HepG2 (cell line): Measurements from ENCODE around the gene ZSCAN26. TPM values are rescaled to one million over a fixed set of nuclear protein-coding genes. Genes with fewer than 3 reads are reported as not detected.

Experiments used
- CBX1 ChIP-seq: IDR thresholded peaks from one replicate; pipeline ENCODE4 v1.6.1; 2016; ENCODE audit warnings: antibody characterized with exemption, low read depth
- FLYWCH1 ChIP-seq: sonication (generic); formaldehyde crosslinking; IDR thresholded peaks from 2 replicates; pipeline ENCODE4 v1.8.1; 2023; ENCODE audit warnings: mild to moderate bottlenecking, missing genetic modification reagents
- FOXA1 ChIP-seq, 2 experiments: fragments of 450-650 bp in 1 of 2; sonication (generic) in 1 of 2; formaldehyde crosslinking in 1 of 2; IDR thresholded peaks; 2 replicates each; pipeline versions ENCODE4 v1.4.0 to v1.6.1; 2016 to 2020; ENCODE audit warnings: missing genetic modification reagents in 1 of 2
- HOXD1 ChIP-seq: sonication (generic); formaldehyde crosslinking; IDR thresholded peaks from 2 replicates; pipeline ENCODE4 v1.5.0; 2020; ENCODE audit warnings: missing genetic modification reagents
- ISX ChIP-seq: sonication (generic); formaldehyde crosslinking; conservative IDR thresholded peaks from 2 replicates; pipeline ENCODE4 v1.5.0; 2020; ENCODE audit warnings: missing genetic modification reagents
- NCOA1 ChIP-seq: sonication (generic); formaldehyde crosslinking; IDR thresholded peaks from 2 replicates; pipeline ENCODE4 v1.9.0; 2021; ENCODE audit warnings: missing genetic modification reagents
- NR2C2 ChIP-seq: sonication (generic); formaldehyde crosslinking; IDR thresholded peaks from 2 replicates; pipeline ENCODE4 v1.4.0; 2020; ENCODE audit warnings: missing genetic modification reagents, mild to moderate bottlenecking, moderate library complexity, borderline replicate concordance
- SAFB2 ChIP-seq: sonication (generic); formaldehyde crosslinking; IDR thresholded peaks from 2 replicates; pipeline ENCODE4 v1.5.1; 2020; ENCODE audit warnings: missing genetic modification reagents, low read depth, mild to moderate bottlenecking, borderline replicate concordance
- ZNF382 ChIP-seq: sonication (generic); formaldehyde crosslinking; IDR thresholded peaks from 2 replicates; pipeline ENCODE4 v1.5.0; 2020; ENCODE audit warnings: missing genetic modification reagents, mild to moderate bottlenecking, borderline replicate concordance
- ZNF598 ChIP-seq: sonication (generic); formaldehyde crosslinking; IDR thresholded peaks from 2 replicates; pipeline ENCODE4 v1.5.1; 2020; ENCODE audit warnings: mild to moderate bottlenecking, missing genetic modification reagents, borderline replicate concordance
- polyA plus RNA-seq, 8 experiments: library from polyadenylated mRNA; depleted of rRNA in 3 of 8; stranded (reverse) in 7 of 8; unstranded in 1 of 8; fragments of >200 nt; fragmentation: Illumina TruSeq in 4 of 8; extraction: Trizol in 4 of 8; gene quantifications; 2 replicates each; pipeline versions ENCODE4 v1.2.1 to v1.2.3, GENCODE V29; 2011 to 2016; ENCODE audit warnings: low read depth in 4 of 8, missing spikeins in 1 of 8, mixed read lengths in 1 of 8; ENCODE audit not compliant: insufficient read depth in 1 of 8
- total RNA-seq, 5 experiments: library from RNA; depleted of rRNA; stranded (reverse); fragments of >200 nt; fragmentation: Illumina TruSeq; extraction: Trizol; gene quantifications; 2 replicates each; pipeline ENCODE4 v1.2.3, GENCODE V29; 2016; ENCODE audit warnings: low read depth in 1 of 5
- TF ChIP-seq, protein P1 (sequence below): sonication (generic); formaldehyde crosslinking; IDR thresholded peaks from 2 replicates; pipeline ENCODE4 v1.5.0; 2020; ENCODE audit warnings: missing genetic modification reagents
- TF ChIP-seq, protein P2 (sequence below): sonication (generic); formaldehyde crosslinking; IDR thresholded peaks from 2 replicates; pipeline ENCODE4 v1.8.0; 2022; ENCODE audit warnings: mild to moderate bottlenecking, missing genetic modification reagents, borderline replicate concordance
- TF ChIP-seq, protein P3 (sequence below): sonication (generic); formaldehyde crosslinking; IDR thresholded peaks from 2 replicates; pipeline ENCODE4 v1.5.0; 2020; ENCODE audit warnings: missing genetic modification reagents
- TF ChIP-seq, protein P4 (sequence below): IDR thresholded peaks from 2 replicates; pipeline ENCODE4 v1.6.1; 2012; ENCODE audit warnings: low read depth, low read length, improper control_type of control experiment
- TF ChIP-seq, protein P5 (sequence below), 2 experiments: sonication (generic) in 1 of 2; formaldehyde crosslinking in 1 of 2; IDR thresholded peaks; 2 replicates each; pipeline versions ENCODE4 v1.6.1 to v1.9.0; 2014 to 2022; ENCODE audit warnings: antibody characterized with exemption in 1 of 2, borderline replicate concordance in 1 of 2, inconsistent platforms in 1 of 2, low read depth in 1 of 2, missing genetic modification reagents in 1 of 2

ZSCAN26 gene
- total and polyA plus RNA-seq, 2 of the 13 experiments (the other 11 are each of a cell fraction or from before 2014, with no cell fraction given) = 12.0 to 15.6 TPM

DNA sequence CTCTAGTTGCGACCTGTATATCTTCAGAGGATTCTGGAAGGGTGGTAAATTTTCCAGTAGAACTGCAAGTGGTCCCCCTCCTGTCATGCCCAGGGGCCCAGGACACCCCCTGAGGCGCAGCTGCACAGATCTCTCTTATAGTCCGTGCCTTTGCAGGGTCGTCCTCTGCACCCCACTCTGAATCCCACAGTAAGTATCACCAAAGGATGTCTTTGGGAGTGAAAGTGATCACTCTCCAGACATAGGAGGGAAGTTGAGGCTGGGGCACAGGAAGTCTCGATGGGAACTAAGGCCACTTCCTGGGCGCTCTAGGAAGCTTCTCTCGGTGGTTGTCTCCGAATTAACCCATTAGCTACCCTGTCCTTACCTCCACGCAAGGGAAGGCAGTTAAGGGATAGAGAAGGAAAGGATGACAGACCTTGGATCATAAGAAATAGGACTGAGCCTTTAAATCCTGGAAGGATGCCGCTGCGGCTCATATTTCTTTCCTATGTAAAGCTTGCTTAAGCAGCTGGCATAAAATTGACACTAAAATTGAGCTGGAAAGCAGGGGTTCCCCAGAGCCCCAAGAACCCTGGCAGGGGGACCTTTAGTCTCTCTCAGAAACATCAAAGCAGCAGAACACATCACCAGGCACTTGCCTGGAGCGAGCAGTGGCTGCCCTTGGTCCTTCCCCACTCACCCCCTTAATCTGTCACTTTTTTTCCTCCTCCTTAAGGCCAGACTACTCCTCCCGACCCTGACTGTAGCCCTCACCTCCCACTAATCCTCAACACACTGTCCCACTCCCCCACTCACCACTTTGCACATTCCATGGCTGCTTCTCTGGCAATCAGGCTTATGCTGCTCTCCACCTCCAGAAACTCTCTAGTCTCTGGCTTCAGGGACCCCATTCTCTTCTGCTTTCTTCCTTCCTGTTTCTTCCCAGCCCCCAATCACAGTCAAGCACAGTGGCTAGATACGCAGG, 14.7 kb upstream of the ZSCAN26 start, which contains the start of gene ZKSCAN4 (continued):
- TF ChIP-seq, protein P1, sequence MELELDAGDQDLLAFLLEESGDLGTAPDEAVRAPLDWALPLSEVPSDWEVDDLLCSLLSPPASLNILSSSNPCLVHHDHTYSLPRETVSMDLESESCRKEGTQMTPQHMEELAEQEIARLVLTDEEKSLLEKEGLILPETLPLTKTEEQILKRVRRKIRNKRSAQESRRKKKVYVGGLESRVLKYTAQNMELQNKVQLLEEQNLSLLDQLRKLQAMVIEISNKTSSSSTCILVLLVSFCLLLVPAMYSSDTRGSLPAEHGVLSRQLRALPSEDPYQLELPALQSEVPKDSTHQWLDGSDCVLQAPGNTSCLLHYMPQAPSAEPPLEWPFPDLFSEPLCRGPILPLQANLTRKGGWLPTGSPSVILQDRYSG (CRISPR knock-in tag) = 0 out of 2 replicates have a peak, but pooled peaks have one; percentile 36
- TF ChIP-seq ZNF598 (CRISPR knock-in tag) (peak; percentile 34; the same call in 1 of the 2 replicates), FLYWCH1 (CRISPR knock-in tag) (no peak), ISX (CRISPR knock-in tag) (no peak), FOXA1 (IDR thresholded peaks at IDR 0.05) (no peak), FOXA1 (CRISPR knock-in tag; IDR thresholded peaks at IDR 0.05) (peak; percentile 42; the same call in 1 of the 2 replicates), NR2C2 (CRISPR knock-in tag) (peak; percentile 82), HOXD1 (CRISPR knock-in tag) (no peak; the same call in 1 of the 2 replicates), ZNF382 (no peak), SAFB2 (no peak), NCOA1 (0 out of 2 replicates have a peak, but pooled peaks have one; percentile 76), CBX1 (no peak)
- TF ChIP-seq, protein P2, sequence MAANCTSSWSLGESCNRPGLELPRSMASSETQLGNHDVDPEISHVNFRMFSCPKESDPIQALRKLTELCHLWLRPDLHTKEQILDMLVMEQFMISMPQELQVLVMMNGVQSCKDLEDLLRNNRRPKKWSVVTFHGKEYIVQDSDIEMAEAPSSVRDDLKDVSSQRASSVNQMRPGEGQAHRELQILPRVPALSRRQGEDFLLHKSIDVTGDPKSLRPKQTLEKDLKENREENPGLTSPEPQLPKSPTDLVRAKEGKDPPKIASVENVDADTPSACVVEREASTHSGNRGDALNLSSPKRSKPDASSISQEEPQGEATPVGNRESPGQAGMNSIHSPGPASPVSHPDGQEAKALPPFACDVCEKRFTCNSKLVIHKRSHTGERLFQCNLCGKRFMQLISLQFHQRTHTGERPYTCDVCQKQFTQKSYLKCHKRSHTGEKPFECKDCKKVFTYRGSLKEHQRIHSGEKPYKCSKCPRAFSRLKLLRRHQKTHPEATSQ (CRISPR knock-in tag) = no peak
- TF ChIP-seq, protein P3, sequence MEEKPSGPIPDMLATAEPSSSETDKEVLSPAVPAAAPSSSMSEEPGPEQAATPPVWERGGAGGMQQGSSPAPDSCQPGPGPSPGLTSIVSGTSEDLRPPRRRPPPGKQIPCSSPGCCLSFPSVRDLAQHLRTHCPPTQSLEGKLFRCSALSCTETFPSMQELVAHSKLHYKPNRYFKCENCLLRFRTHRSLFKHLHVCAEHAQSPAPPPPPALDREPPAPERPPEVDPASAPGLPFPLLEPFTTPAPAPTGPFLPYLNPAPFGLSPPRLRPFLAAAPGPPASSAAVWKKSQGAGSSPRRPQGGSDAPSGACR = peak; percentile 81
- TF ChIP-seq, protein P4, sequence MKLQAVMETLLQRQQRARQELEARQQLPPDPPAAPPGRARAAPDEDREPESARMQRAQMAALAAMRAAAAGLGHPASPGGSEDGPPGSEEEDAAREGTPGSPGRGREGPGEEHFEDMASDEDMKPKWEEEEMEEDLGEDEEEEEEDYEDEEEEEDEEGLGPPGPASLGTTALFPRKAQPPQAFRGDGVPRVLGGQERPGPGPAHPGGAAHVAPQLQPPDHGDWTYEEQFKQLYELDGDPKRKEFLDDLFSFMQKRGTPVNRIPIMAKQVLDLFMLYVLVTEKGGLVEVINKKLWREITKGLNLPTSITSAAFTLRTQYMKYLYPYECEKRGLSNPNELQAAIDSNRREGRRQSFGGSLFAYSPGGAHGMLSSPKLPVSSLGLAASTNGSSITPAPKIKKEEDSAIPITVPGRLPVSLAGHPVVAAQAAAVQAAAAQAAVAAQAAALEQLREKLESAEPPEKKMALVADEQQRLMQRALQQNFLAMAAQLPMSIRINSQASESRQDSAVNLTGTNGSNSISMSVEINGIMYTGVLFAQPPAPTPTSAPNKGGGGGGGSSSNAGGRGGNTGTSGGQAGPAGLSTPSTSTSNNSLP = no peak
- TF ChIP-seq, protein P5, sequence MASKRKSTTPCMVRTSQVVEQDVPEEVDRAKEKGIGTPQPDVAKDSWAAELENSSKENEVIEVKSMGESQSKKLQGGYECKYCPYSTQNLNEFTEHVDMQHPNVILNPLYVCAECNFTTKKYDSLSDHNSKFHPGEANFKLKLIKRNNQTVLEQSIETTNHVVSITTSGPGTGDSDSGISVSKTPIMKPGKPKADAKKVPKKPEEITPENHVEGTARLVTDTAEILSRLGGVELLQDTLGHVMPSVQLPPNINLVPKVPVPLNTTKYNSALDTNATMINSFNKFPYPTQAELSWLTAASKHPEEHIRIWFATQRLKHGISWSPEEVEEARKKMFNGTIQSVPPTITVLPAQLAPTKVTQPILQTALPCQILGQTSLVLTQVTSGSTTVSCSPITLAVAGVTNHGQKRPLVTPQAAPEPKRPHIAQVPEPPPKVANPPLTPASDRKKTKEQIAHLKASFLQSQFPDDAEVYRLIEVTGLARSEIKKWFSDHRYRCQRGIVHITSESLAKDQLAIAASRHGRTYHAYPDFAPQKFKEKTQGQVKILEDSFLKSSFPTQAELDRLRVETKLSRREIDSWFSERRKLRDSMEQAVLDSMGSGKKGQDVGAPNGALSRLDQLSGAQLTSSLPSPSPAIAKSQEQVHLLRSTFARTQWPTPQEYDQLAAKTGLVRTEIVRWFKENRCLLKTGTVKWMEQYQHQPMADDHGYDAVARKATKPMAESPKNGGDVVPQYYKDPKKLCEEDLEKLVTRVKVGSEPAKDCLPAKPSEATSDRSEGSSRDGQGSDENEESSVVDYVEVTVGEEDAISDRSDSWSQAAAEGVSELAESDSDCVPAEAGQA (IDR thresholded peaks at IDR 0.05; ENCODE audit: low read depth) = no peak
- TF ChIP-seq, protein P5 (CRISPR knock-in tag; IDR thresholded peaks at IDR 0.05; ENCODE audit: borderline replicate concordance) = no peak; the same call in 1 of the 2 replicates
